H1 (cell line): ENCODE results near the gene CKB. TPM values are rescaled to one million over a fixed set of nuclear protein-coding genes. Genes with fewer than 3 reads are reported as not detected.

Experiments
- ASH2L ChIP-seq: fragments of 200-600, 300-600 bp; sonication (generic); IDR thresholded peaks from one replicate; pipeline ENCODE4 v1.7.1; 2017; ENCODE audit warnings: low read length
- MAX ChIP-seq: IDR thresholded peaks from 2 replicates; pipeline ENCODE4 v1.6.1; 2012; ENCODE audit warnings: inconsistent platforms
- RFX5 ChIP-seq: IDR thresholded peaks from 2 replicates; pipeline ENCODE4 v1.6.1; 2011; ENCODE audit warnings: low read depth, low read length, improper control_type of control experiment, borderline replicate concordance
- SRF ChIP-seq: IDR thresholded peaks from 2 replicates; pipeline ENCODE4 v1.6.1; 2011; ENCODE audit warnings: mild to moderate bottlenecking, low read depth, low read length, moderate library complexity
- SUZ12 ChIP-seq: fragments of 200-600 bp; sonication (generic); IDR thresholded peaks from 2 replicates; pipeline ENCODE4 v1.6.1; 2012; ENCODE audit warnings: mild to moderate bottlenecking, inconsistent platforms, low read length, moderate library complexity, mixed read lengths
- polyA plus RNA-seq, 7 experiments: library from polyadenylated mRNA; depleted of rRNA in 3 of 7; stranded (reverse) in 5 of 7; unstranded in 2 of 7; fragments of >200 nt in 5 of 7; fragments of 200-250 nt in 2 of 7; gene quantifications; 1 replicate in 5 of 7; 2 replicates in 1 of 7; 4 replicates in 1 of 7; pipeline versions ENCODE4 v1.2.1 to v1.2.3, GENCODE V29; 2011 to 2013; ENCODE audit warnings: missing spikeins in 2 of 7, mixed read lengths in 2 of 7
- total RNA-seq: library from RNA; stranded (reverse); fragmentation: NEBNext Ultra II Directional; extraction: Animal tissue kit (Norgen Biotek cat#: 25700); gene quantifications from 2 replicates; pipeline ENCODE4 v1.2.1, GENCODE V29; 2021

CKB gene
- total and polyA plus RNA-seq, 2 of the 8 experiments (the other 6 are each of a cell fraction or from before 2014, with no cell fraction given), result 538 to 950 TPM

DNA sequence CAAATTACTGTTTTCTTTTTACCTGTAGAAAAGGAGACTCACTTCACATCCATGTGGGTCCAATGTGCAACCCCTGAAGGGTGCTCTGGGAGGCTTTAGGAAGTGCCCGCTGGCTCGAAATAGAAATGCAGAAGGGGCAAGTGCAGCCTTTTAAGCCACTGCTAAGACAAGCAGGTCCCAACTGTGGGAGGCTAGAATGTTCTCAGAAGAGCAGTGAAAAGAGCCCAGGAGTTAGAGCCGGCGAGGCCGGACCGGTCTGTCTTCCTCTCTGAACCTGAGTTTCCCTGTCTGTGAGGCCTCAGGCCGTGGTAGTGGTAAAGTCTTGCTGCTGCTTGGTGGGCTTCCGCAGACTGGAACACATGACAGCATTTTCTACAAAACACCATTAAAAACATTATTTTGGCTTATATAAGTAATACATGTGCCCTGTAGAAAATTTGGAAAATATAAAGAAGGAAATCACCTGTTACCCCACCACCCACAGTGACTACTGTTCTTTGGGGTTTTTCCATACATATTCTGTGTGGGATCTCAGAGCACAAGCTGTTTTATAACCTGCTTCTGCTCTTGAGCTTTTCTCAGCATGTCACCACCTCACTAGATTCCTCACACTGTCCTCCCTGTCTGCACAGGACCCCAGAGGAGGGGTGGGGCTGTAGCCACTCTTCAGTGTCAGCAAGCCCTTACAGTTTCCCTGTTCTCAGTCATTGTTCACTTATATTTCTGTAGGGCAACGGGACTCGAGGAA is 6.0 kb downstream of the CKB start (continued):
- TF ChIP-seq SRF (no peak), MAX (no peak), ASH2L (no peak), RFX5 (no peak), SUZ12 (no peak)
